HG03571 (cell line): Measurements from ENCODE around the gene GPLD1.
"Not testable (repeated sequence)": the region's sequence is repeated elsewhere in the genome, so short reads cannot be mapped to it uniquely, and the experiment has no call there.

Experiments
- ATAC-seq: cut with Tn5 transposase; IDR thresholded peaks from one replicate; pipeline ENCODE4 v1.9.1; 2021; ENCODE audit not compliant: unreplicated experiment

GPLD1 gene

GRCh38 chr6:24415753-24416152 lies 73.6 kb downstream of the GPLD1 start:
- no peak for ATAC-seq

GRCh38 chr6:24414531-24414930 lies 74.8 kb downstream of the GPLD1 start:
- not testable (repeated sequence) for ATAC-seq

GRCh38 chr6:24412294-24412693 lies 77.1 kb downstream of the GPLD1 start:
- no peak for ATAC-seq

GRCh38 chr6:24410622-24411021 lies 78.8 kb downstream of the GPLD1 start:
- ATAC-seq: no peak

- ATAC-seq: peak; percentile 94
Measured at GRCh38 chr6:24408719-24409410, 80.5 kb downstream of the GPLD1 start.

GRCh38 chr6:24405262-24405661 lies 84.1 kb downstream of the GPLD1 start:
- no peak for ATAC-seq

- ATAC-seq: no peak
Measured at GRCh38 chr6:24403501-24403824, 85.9 kb downstream of the GPLD1 start.

GRCh38 chr6:24402697-24403500 lies 86.5 kb downstream of the GPLD1 start, which contains the start of gene MRS2:
MRS2 (plus strand) TSS chr6:24402936; CDS start chr6:24403047, 111 bp downstream.
- ATAC-seq: peak; percentile 95

GRCh38 chr6:24401458-24401857 lies 87.9 kb downstream of the GPLD1 start:
- no peak for ATAC-seq

- ATAC-seq: not testable (repeated sequence)
Measured at GRCh38 chr6:24400045-24401039, 89.0 kb downstream of the GPLD1 start.

- no peak for ATAC-seq
Measured at GRCh38 chr6:24397631-24398030, 91.7 kb downstream of the GPLD1 start.

- no peak for ATAC-seq
Measured at GRCh38 chr6:24396824-24397223, 92.6 kb downstream of the GPLD1 start.

GRCh38 chr6:24394780-24395437 lies 94.5 kb downstream of the GPLD1 start:
- ATAC-seq: no peak

- no peak for ATAC-seq
Measured at GRCh38 chr6:24394061-24394779, 95.2 kb downstream of the GPLD1 start.

- ATAC-seq: peak; percentile 91
Measured at GRCh38 chr6:24391756-24392405, 97.5 kb downstream of the GPLD1 start.

GRCh38 chr6:24391208-24391607 lies 98.2 kb downstream of the GPLD1 start:
- no peak for ATAC-seq

GRCh38 chr6:24387818-24388217 lies 101.6 kb downstream of the GPLD1 start:
- no peak for ATAC-seq

GRCh38 chr6:24385536-24386269 lies 103.7 kb downstream of the GPLD1 start:
- ATAC-seq: peak; percentile 56
